Neural cell (in vitro differentiated cells): ENCODE measurements around the gene PFKP. TPM values are rescaled to one million over a fixed set of nuclear protein-coding genes. Genes with fewer than 3 reads are reported as not detected.

Experiments used
- H2AFZ ChIP-seq: fragments of 200-600, 300-800 bp; sonication (generic), shearing (Covaris generic); 2 replicates; pipeline ENCODE4 v1.6.0; 2014; ENCODE audit warnings: low read depth, mild to moderate bottlenecking, antibody characterized with exemption, low read length, moderate library complexity
- H3F3A ChIP-seq: fragments of 200-600 bp; shearing (Covaris generic); 2 replicates; pipeline ENCODE4 v1.6.1; 2016; ENCODE audit warnings: mild to moderate bottlenecking, moderate library complexity, mixed read lengths, antibody characterized with exemption, low read length; ENCODE audit not compliant: insufficient read depth, poor library complexity, severe bottlenecking
- H3K27ac ChIP-seq: fragments of 200-600, 300-800 bp; sonication (generic), shearing (Covaris generic); 2 replicates; pipeline ENCODE4 v1.5.1; 2014; ENCODE audit warnings: mild to moderate bottlenecking, low read length, moderate library complexity
- H3K27me3 ChIP-seq: fragments of 300-800, 200-600 bp; sonication (generic), shearing (Covaris generic); 2 replicates; pipeline ENCODE4 v1.6.0; 2014; ENCODE audit warnings: mild to moderate bottlenecking, low read depth, low read length, moderate library complexity; ENCODE audit not compliant: insufficient read depth
- H3K36me3 ChIP-seq: fragments of 300-800, 200-600 bp; sonication (generic), shearing (Covaris generic); 2 replicates; pipeline ENCODE4 v1.5.1; 2014; ENCODE audit warnings: mild to moderate bottlenecking, antibody characterized with exemption, low read length, moderate library complexity; ENCODE audit not compliant: insufficient read depth
- H3K4me2 ChIP-seq: fragments of 300-800, 200-600 bp; sonication (generic), shearing (Covaris generic); 2 replicates; pipeline ENCODE4 v1.6.0; 2014; ENCODE audit warnings: mild to moderate bottlenecking, low read length
- H3K4me3 ChIP-seq: fragments of 300-800, 200-600 bp; sonication (generic), shearing (Covaris generic); 2 replicates; pipeline ENCODE4 v1.5.1; 2014; ENCODE audit warnings: mild to moderate bottlenecking, low read length, moderate library complexity
- H3K79me2 ChIP-seq: fragments of 200-600 bp; shearing (Covaris generic); replicated peaks from 2 replicates; pipeline ENCODE4 v1.6.0; 2014; ENCODE audit warnings: mild to moderate bottlenecking, low read length, moderate library complexity; ENCODE audit not compliant: insufficient read depth
- H3K9ac ChIP-seq: fragments of 300-800, 200-600 bp; sonication (generic), shearing (Covaris generic); 2 replicates; pipeline ENCODE4 v1.6.1; 2016; ENCODE audit warnings: mild to moderate bottlenecking, low read length, mixed read lengths
- H3K9me2 ChIP-seq: fragments of 200-600 bp; shearing (Covaris generic); 2 replicates; pipeline ENCODE4 v1.6.1; 2016; ENCODE audit warnings: mild to moderate bottlenecking, low read length, mixed read lengths; ENCODE audit not compliant: insufficient read depth
- H3K9me3 ChIP-seq: fragments of 200-600, 300-800 bp; sonication (generic), shearing (Covaris generic); 2 replicates; pipeline ENCODE4 v1.6.1; 2016; ENCODE audit warnings: mild to moderate bottlenecking, mixed run types, low read length, moderate library complexity, mixed read lengths
- H4K20me1 ChIP-seq: fragments of 200-600 bp; shearing (Covaris generic); 2 replicates; pipeline ENCODE4 v1.6.1; 2016; ENCODE audit warnings: mild to moderate bottlenecking, mixed run types; ENCODE audit not compliant: insufficient read depth
- EP300 ChIP-seq: fragments of 450-650 bp; conservative IDR thresholded peaks from 2 replicates; pipeline ENCODE4 v1.6.1; 2014; ENCODE audit warnings: antibody characterized with exemption, mild to moderate bottlenecking, moderate library complexity; ENCODE audit not compliant: poor library complexity, severe bottlenecking
- EZH2 ChIP-seq: fragments of 200-600, 300-800 bp; shearing (Covaris generic), sonication (generic); IDR thresholded peaks from 2 replicates; pipeline ENCODE4 v1.6.1; 2014; ENCODE audit warnings: antibody characterized with exemption, low read length, borderline replicate concordance, mild to moderate bottlenecking; ENCODE audit not compliant: insufficient read depth, poor library complexity, severe bottlenecking
- MXI1 ChIP-seq: fragments of 450-650 bp; conservative IDR thresholded peaks from 2 replicates; pipeline ENCODE4 v1.6.1; 2014; ENCODE audit warnings: antibody characterized with exemption, mild to moderate bottlenecking; ENCODE audit not compliant: poor library complexity, severe bottlenecking
- POLR2AphosphoS5 ChIP-seq: IDR thresholded peaks from 2 replicates; pipeline ENCODE4 v1.6.1; 2012
- RAD21 ChIP-seq: fragments of 450-650 bp; conservative IDR thresholded peaks from 2 replicates; pipeline ENCODE4 v1.6.1; 2014; ENCODE audit warnings: antibody characterized with exemption, mild to moderate bottlenecking, moderate library complexity
- REST ChIP-seq: IDR thresholded peaks from 2 replicates; pipeline ENCODE4 v1.6.1; 2012; ENCODE audit warnings: borderline replicate concordance
- SMC3 ChIP-seq: fragments of 450-650 bp; conservative IDR thresholded peaks from 2 replicates; pipeline ENCODE4 v1.6.1; 2014; ENCODE audit warnings: antibody characterized with exemption, mild to moderate bottlenecking, moderate library complexity; ENCODE audit not compliant: poor library complexity
- TAF1 ChIP-seq: IDR thresholded peaks from 2 replicates; pipeline ENCODE4 v1.6.1; 2012; ENCODE audit warnings: low read depth
- polyA plus RNA-seq: library from polyadenylated mRNA; depleted of rRNA; stranded (reverse); fragments of >200 nt; gene quantifications from 2 replicates; pipeline ENCODE4 v1.2.3, GENCODE V29; 2014
- TF ChIP-seq, protein P1 (sequence below): fragments of 450-650 bp; IDR thresholded peaks from 2 replicates; pipeline ENCODE4 v1.5.1; 2014; ENCODE audit warnings: antibody characterized with exemption, mild to moderate bottlenecking, moderate library complexity; ENCODE audit not compliant: poor library complexity, severe bottlenecking

The PFKP gene
- polyA plus RNA-seq, 1 donor from 2014 or later: 27.9 TPM

GRCh38 chr10:3062502-3063186, 4.7 kb upstream of the PFKP start:
- no peaks in the 10 kb centered on the region for H3F3A ChIP-seq
- H3K27ac ChIP-seq: no peak overlapping the region
- no peak overlapping the region for H2AFZ ChIP-seq
- H3K36me3 ChIP-seq: no peaks in the 10 kb centered on the region
- H3K9me2 ChIP-seq: no peaks in the 10 kb centered on the region
- peaks cover 25% of the 10 kb centered on the region for H3K27me3 ChIP-seq
- no peaks in the 10 kb centered on the region for H3K79me2 ChIP-seq
- H3K4me3 ChIP-seq: no peak overlapping the region
- no peak overlapping the region for H3K9ac ChIP-seq
- H3K9me3 ChIP-seq: no peaks in the 10 kb centered on the region
- H3K4me2 ChIP-seq: no peak overlapping the region
- TF ChIP-seq EZH2 (no peak), EP300 (no peak), POLR2AphosphoS5 (no peak), TAF1 (no peak), REST (no peak), SMC3 (no peak), RAD21 (no peak), MXI1 (no peak)
- TF ChIP-seq, protein P1, sequence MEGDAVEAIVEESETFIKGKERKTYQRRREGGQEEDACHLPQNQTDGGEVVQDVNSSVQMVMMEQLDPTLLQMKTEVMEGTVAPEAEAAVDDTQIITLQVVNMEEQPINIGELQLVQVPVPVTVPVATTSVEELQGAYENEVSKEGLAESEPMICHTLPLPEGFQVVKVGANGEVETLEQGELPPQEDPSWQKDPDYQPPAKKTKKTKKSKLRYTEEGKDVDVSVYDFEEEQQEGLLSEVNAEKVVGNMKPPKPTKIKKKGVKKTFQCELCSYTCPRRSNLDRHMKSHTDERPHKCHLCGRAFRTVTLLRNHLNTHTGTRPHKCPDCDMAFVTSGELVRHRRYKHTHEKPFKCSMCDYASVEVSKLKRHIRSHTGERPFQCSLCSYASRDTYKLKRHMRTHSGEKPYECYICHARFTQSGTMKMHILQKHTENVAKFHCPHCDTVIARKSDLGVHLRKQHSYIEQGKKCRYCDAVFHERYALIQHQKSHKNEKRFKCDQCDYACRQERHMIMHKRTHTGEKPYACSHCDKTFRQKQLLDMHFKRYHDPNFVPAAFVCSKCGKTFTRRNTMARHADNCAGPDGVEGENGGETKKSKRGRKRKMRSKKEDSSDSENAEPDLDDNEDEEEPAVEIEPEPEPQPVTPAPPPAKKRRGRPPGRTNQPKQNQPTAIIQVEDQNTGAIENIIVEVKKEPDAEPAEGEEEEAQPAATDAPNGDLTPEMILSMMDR: no peak
- H4K20me1 ChIP-seq: no peaks in the 10 kb centered on the region

DNA sequence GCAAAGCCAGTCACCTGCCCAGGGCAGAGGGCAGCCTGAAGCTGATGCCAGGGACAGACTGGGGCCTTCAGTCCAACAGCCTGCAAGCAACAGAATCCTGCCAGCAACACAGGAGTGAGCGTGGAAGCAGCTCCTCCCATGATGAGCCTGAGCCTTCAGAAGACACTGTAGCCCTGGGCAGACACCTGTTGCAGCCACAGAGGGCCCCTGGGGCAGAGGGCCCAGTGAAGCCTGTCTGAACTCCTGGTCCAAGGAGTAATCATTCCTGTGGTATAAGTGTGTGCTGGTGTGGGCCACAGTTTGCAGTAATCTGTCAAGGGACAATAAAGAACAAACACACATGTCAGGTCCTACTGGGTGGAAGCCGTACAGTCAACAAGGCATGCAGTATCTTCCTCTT, 2.9 kb upstream of the PFKP start:
- no peak overlapping the region for H3K9ac ChIP-seq
- H3K4me3 ChIP-seq: no peak overlapping the region
- H3K79me2 ChIP-seq: no peaks in the 10 kb centered on the region
- no peaks in the 10 kb centered on the region for H4K20me1 ChIP-seq
- H3K36me3 ChIP-seq: no peaks in the 10 kb centered on the region
- H3K9me3 ChIP-seq: no peaks in the 10 kb centered on the region
- TF ChIP-seq RAD21: no peak
- TF ChIP-seq POLR2AphosphoS5: no peak
- TF ChIP-seq, protein P1: no peak
- TF ChIP-seq EZH2: no peak
- TF ChIP-seq MXI1: no peak
- TF ChIP-seq EP300: no peak
- TF ChIP-seq REST: no peak
- no peak for TF ChIP-seq SMC3
- TF ChIP-seq TAF1: no peak
- H3F3A ChIP-seq: no peaks in the 10 kb centered on the region
- peaks cover 35% of the 10 kb centered on the region for H3K27me3 ChIP-seq
- H3K27ac ChIP-seq: no peak overlapping the region
- H3K9me2 ChIP-seq: no peaks in the 10 kb centered on the region
- no peak overlapping the region for H2AFZ ChIP-seq
- no peak overlapping the region for H3K4me2 ChIP-seq
